Mesothelial cell of epicardium (in vitro differentiated cells): ENCODE measurements around the gene SMAD2. TPM values are rescaled to one million over a fixed set of nuclear protein-coding genes. Genes with fewer than 3 reads are reported as not detected.

Experiments
- DNase-seq, 2 experiments: peaks; one replicate each; pipeline ENCODE4 v3.0.0; 2021; ENCODE audit warnings: low spot score in 2 of 2; ENCODE audit not compliant: unreplicated experiment in 2 of 2
- H3K27ac Mint-ChIP-seq: 2 replicates; pipeline ENCODE4 v1.8.0; 2021; ENCODE audit warnings: mixed read lengths
- H3K27me3 Mint-ChIP-seq: 2 replicates; pipeline ENCODE4 v1.8.0; 2021; ENCODE audit warnings: low read depth, mixed read lengths
- H3K36me3 Mint-ChIP-seq: 2 replicates; pipeline ENCODE4 v1.8.0; 2021; ENCODE audit warnings: mixed read lengths
- H3K4me1 Mint-ChIP-seq: 2 replicates; pipeline ENCODE4 v1.8.0; 2021; ENCODE audit warnings: mixed read lengths
- H3K4me3 Mint-ChIP-seq: 2 replicates; pipeline ENCODE4 v1.8.0; 2021; ENCODE audit warnings: mild to moderate bottlenecking, moderate library complexity, mixed read lengths
- H3K9me3 Mint-ChIP-seq: 2 replicates; pipeline ENCODE4 v1.8.0; 2021; ENCODE audit warnings: mixed read lengths
- total RNA-seq: library from RNA; stranded (reverse); gene quantifications from 3 replicates; pipeline ENCODE4 v1.2.1, GENCODE V29; 2021
- TF ChIP-seq, protein P1 (sequence below): fragments of 200-600 bp; sonication (generic); IDR thresholded peaks from one replicate; pipeline ENCODE4 v1.5.0; 2021; ENCODE audit warnings: antibody characterized with exemption; ENCODE audit not compliant: unreplicated experiment

SMAD2 gene
- total RNA-seq, 1 donor from 2014 or later: 161 TPM

DNA sequence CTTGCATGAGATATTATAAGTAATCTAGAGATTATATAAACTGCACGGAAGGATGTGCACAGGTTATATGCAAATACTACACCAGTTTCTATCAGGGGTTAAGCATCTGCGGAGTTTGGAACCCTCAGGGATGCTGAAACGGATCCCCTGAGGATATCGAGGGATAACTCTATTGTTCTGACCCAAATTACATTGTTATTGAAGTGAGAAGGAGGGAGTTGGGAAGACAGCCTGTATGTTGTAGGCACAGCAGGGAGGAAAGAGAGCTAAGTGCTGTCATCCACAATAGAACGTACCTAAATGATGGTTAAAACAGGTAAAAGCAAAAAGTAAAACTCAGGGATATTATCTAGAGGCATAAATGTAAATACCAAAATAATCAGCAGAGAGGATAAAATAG lies 44.6 kb upstream of the SMAD2 start:
- no peak overlapping the region for H3K27ac Mint-ChIP-seq
- no peak overlapping the region for H3K4me3 Mint-ChIP-seq
- no peaks in the 10 kb centered on the region for H3K36me3 Mint-ChIP-seq
- DNase-seq: no peak
- H3K9me3 Mint-ChIP-seq: no peaks in the 10 kb centered on the region
- peaks cover 22% of the 10 kb centered on the region for H3K4me1 Mint-ChIP-seq
- TF ChIP-seq, protein P1, sequence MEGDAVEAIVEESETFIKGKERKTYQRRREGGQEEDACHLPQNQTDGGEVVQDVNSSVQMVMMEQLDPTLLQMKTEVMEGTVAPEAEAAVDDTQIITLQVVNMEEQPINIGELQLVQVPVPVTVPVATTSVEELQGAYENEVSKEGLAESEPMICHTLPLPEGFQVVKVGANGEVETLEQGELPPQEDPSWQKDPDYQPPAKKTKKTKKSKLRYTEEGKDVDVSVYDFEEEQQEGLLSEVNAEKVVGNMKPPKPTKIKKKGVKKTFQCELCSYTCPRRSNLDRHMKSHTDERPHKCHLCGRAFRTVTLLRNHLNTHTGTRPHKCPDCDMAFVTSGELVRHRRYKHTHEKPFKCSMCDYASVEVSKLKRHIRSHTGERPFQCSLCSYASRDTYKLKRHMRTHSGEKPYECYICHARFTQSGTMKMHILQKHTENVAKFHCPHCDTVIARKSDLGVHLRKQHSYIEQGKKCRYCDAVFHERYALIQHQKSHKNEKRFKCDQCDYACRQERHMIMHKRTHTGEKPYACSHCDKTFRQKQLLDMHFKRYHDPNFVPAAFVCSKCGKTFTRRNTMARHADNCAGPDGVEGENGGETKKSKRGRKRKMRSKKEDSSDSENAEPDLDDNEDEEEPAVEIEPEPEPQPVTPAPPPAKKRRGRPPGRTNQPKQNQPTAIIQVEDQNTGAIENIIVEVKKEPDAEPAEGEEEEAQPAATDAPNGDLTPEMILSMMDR: no peak
- no peaks in the 10 kb centered on the region for H3K27me3 Mint-ChIP-seq

DNA sequence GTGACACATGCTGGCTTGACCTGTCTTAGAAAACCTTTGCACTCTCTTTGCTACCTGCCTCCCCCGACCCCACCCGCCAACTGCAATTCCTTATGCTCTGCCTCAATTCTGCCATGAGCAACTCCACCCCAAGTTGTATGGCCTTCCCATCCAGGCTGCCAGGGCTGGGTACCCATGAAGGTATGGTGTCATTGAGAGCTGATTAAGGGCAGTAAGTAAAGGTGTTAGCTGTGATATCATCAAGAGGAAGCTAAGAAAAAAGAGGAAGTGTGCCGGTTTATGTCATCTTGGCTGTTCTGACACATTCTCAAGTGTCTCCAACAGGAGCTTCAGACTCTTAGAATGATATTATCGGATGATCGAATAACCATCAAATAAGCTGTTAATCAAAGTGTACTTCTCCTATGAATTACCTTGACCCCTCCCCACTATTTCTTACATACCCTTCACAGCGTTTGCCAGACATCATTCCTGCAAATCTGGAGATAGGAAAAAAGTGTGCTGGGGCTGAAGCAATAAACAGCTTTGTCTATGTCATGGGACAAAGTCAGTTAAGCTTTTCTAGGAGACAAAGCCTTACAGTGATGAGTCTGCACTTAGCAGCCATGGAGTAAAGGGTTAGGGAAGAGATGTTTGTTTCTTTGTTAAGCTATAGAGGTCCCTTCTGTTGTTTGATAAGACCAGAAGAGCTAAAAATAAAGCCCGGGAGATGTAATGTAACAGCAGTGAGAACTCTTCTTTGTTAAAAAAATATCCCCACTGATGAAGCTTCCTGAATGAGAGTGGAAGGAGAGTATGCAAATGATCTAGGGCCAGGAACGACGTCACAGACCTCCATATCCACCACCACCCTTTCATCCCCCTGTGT lies 40.4 kb upstream of the SMAD2 start:
- Mint-ChIP-seq H3K36me3 (peaks cover 2% of the 10 kb centered on the region), H3K27me3 (no peaks in the 10 kb centered on the region), H3K9me3 (no peaks in the 10 kb centered on the region), H3K27ac (no peak overlapping the region), H3K4me1 (peaks cover 26% of the 10 kb centered on the region), H3K4me3 (no peak overlapping the region)
- DNase-seq: no peak
- TF ChIP-seq, protein P1: no peak

DNA sequence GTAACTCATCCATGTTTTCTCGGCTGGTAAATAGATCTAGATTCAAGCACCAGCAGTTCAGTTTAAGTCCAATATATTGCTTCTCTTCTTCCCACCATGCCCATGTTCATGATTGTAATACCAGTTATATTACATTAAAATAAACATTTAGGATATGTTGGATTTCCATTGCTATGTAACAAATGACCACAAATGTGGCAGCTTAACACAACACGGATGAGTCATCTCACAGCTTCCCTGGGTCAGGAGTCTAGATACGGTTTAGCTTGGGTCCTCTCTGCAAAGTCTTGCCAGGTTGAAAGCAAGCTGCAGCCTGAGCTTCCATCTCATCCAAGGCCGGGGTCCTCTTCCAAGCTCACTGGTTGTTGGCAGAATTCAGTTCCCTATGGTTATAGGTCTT lies 39.4 kb upstream of the SMAD2 start:
- no peak for DNase-seq
- H3K4me1 Mint-ChIP-seq: peaks cover 26% of the 10 kb centered on the region
- no peak overlapping the region for H3K4me3 Mint-ChIP-seq
- no peaks in the 10 kb centered on the region for H3K27me3 Mint-ChIP-seq
- no peak overlapping the region for H3K27ac Mint-ChIP-seq
- TF ChIP-seq, protein P1: no peak
- H3K36me3 Mint-ChIP-seq: peaks cover 2% of the 10 kb centered on the region
- no peaks in the 10 kb centered on the region for H3K9me3 Mint-ChIP-seq

DNA sequence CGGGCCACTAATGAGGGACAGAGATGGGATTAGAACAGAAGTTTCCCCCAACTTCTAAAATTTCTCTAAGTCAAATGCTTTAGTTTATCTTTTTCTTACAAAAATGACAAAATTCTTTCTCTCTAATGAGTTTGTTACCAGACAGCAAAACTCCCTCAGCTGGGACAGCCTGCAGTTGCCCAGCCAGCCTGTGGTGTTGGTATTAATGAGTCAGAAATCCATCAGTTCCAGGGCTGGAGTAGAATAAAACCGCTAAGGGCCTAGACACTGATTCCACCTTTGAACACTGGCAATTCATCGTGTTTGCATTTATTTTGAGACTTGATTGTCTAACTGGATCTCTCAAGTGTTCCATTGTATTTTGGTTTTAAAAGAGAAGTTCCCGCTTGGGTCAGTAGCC lies 38.3 kb upstream of the SMAD2 start:
- TF ChIP-seq, protein P1: no peak
- H3K27me3 Mint-ChIP-seq: no peaks in the 10 kb centered on the region
- peaks cover 2% of the 10 kb centered on the region for H3K36me3 Mint-ChIP-seq
- H3K27ac Mint-ChIP-seq: peak overlapping the region; percentile 96
- no peak for DNase-seq
- no peaks in the 10 kb centered on the region for H3K9me3 Mint-ChIP-seq
- H3K4me1 Mint-ChIP-seq: peaks cover 26% of the 10 kb centered on the region
- no peak overlapping the region for H3K4me3 Mint-ChIP-seq

DNA sequence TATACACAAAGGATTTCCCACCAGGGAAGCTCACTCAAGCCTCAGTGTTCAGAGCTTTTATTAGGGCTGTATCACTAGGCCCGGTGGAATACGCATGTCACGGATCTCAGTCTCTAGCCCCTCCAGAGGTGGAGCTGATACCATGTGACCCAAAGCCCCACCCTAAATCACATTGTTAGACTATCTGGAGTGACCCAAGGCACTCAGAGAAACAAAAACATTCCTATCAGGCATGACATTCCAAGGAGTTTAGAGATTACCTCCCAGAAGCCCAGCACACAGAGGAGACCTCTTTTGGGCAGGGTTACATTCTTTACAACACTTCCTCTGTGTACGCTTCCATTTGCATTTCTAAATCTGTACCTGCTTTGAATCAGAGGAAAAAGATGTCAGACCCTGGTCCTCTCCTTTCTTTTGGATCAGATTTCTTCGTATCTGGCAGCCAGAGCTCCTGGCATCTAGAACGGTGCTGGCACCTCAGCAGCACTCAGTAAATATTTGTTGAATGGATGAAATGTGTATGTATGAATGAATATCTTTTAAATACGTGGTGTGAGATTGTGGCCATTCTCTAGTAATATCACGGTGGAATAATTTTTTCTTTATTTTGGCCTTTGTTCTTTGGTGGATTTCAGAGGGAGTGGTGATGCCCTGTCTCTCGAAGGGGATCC lies 37.7 kb upstream of the SMAD2 start:
- TF ChIP-seq, protein P1: no peak
- Mint-ChIP-seq H3K27ac (peak overlapping the region; percentile 96), H3K27me3 (no peaks in the 10 kb centered on the region), H3K36me3 (peaks cover 2% of the 10 kb centered on the region), H3K9me3 (no peaks in the 10 kb centered on the region), H3K4me1 (peaks cover 26% of the 10 kb centered on the region), H3K4me3 (no peak overlapping the region)
- DNase-seq: no peak
